Adrenal gland (tissue), 12 donors: Measurements from ENCODE around the gene SVOPL. TPM values are rescaled to one million over a fixed set of nuclear protein-coding genes. Genes with fewer than 3 reads are reported as not detected.

ENCODE experiments used
- DNase-seq, 7 donors: peaks; one replicate each; pipeline ENCODE4 v3.0.0-alpha.2; 2019 to 2020
- H3K27ac ChIP-seq, 5 donors: fragments of 200-600 bp; sonication (generic) in 4 of 5; 1 replicate in 3 of 5; 2 replicates in 2 of 5; pipeline versions ENCODE4 v1.5.1 to v1.8.0; 2016 to 2020; ENCODE audit warnings: mild to moderate bottlenecking in 1 of 5
- H3K27me3 ChIP-seq: fragments of 200-600 bp; 2 replicates; pipeline ENCODE4 v1.8.0; 2021
- H3K36me3 ChIP-seq, 2 donors: fragments of 200-600 bp; replicated peaks in 1 of 2; 1 replicate in 1 of 2; 2 replicates in 1 of 2; pipeline versions ENCODE4 v1.5.1 to v1.8.0; 2018 to 2022
- H3K4me1 ChIP-seq, 2 donors: fragments of 200-600 bp; replicated peaks in 1 of 2; 1 replicate in 1 of 2; 2 replicates in 1 of 2; pipeline versions ENCODE4 v1.5.1 to v1.8.0; 2018 to 2021
- H3K4me3 ChIP-seq, 4 donors: fragments of 200-600 bp; sonication (generic) in 3 of 4; one replicate each; pipeline ENCODE4 v1.5.1; 2016 to 2018
- H3K9me3 ChIP-seq, 3 donors: fragments of 200-600 bp; sonication (generic) in 1 of 3; replicated peaks in 1 of 3; 1 replicate in 2 of 3; 2 replicates in 1 of 3; pipeline versions ENCODE4 v1.5.1 to v1.8.0; 2016 to 2021
- CTCF ChIP-seq, 6 experiments: fragments of 450-650 bp in 4 of 6; fragments of 200-600 bp in 2 of 6; sonication (generic) in 1 of 6; IDR thresholded peaks; 1 replicate in 5 of 6; 2 replicates in 1 of 6; pipeline versions ENCODE4 v1.5.1 to v1.8.0; 2016 to 2021; ENCODE audit warnings: antibody characterized with exemption in 6 of 6, mild to moderate bottlenecking in 2 of 6, moderate library complexity in 1 of 6
- POLR2A ChIP-seq, 2 donors: fragments of 450-650 bp; IDR thresholded peaks; one replicate each; pipeline ENCODE4 v1.6.1; 2017; ENCODE audit warnings: antibody characterized with exemption in 2 of 2, mild to moderate bottlenecking in 2 of 2, moderate library complexity in 1 of 2
- WGBS, 4 donors: extraction: QIAGEN DNeasy Blood & Tissue Kit in 2 of 4; methylation state at CpG; one replicate each; pipeline versions ENCODE4 v1.1.5 to v1.1.7; 2013 to 2017; 5-methylcytosine and 5-hydroxymethylcytosine counted together
- intact Hi-C, 2 donors: fragments of 100-400 bp; cut with DNase I; formaldehyde crosslinking; loops; one replicate each; pipeline versions ENCODE4 v1.14.1 to v1.15.0; 2022 to 2023
- polyA plus RNA-seq, 3 donors: library from polyadenylated mRNA; stranded (reverse); fragments of 200-250 nt in 2 of 3; fragments of 350-450 nt in 1 of 3; fragmentation: Illumina TruSeq in 1 of 3; extraction: RNeasy Lipid Tissue Mini Kit (QIAGEN cat#74804) in 1 of 3; gene quantifications; one replicate each; pipeline ENCODE4 v1.2.3, GENCODE V29; 2013 to 2014
- total RNA-seq, 9 donors: library from RNA; depleted of rRNA in 4 of 9; stranded (reverse); fragments of >200 nt in 4 of 9; fragments of 120-200 nt in 1 of 9; fragmentation: NEBNext Ultra II Directional in 1 of 9; extraction: Animal tissue kit (Norgen Biotek cat#: 25700) in 1 of 9; gene quantifications; one replicate each; pipeline versions ENCODE4 v1.1.0 to v1.2.4, GENCODE V29; 2013 to 2023
- donor health status: healthy with polysubstance abuse.
- donor health status: Bipolar disorder and iron deficiency.
- donor health status: DM: yes; HTN: yes; CAD: no.
- donor health status: DM: no; HTN: no; CAD: no.
- donor health status: DM: no; HTN: no; CAD: no.
- donor health status: DM: yes; HTN: yes; CAD: no.

SVOPL gene
- total and polyA plus RNA-seq, 12 donors, result 0.54 to 4.8 (median 1.5) TPM

- Histone ChIP-seq H3K27me3 (no peaks in the 10 kb centered on the region), H3K4me3 (no peak overlapping the region), H3K4me1 (peaks cover 0 to 8% of the 10 kb centered on the region in 2 donors), H3K27ac (no peak overlapping the region), H3K9me3 (no peaks in the 10 kb centered on the region), H3K36me3 (no peaks in the 10 kb centered on the region)
- intact Hi-C loops, result no loop called here
- no peak for DNase-seq
- TF ChIP-seq CTCF (IDR thresholded peaks at IDR 0.05), result no peak
- TF ChIP-seq POLR2A (IDR thresholded peaks at IDR 0.05), result no peak
- 87 to 89% (median 88%) methylated on average over 6 of the region's 6 CpGs for WGBS, 4 donors
Observed at GRCh38 chr7:138748666-138749065, 47.5 kb upstream of the SVOPL start.

- no peak for DNase-seq
- intact Hi-C loops, result no loop called here
- no peak overlapping the region for H3K4me3 ChIP-seq
- TF ChIP-seq CTCF (IDR thresholded peaks at IDR 0.05), result no peak
- TF ChIP-seq POLR2A (IDR thresholded peaks at IDR 0.05), result no peak
- H3K27me3 ChIP-seq, result no peaks in the 10 kb centered on the region
- 91 to 94% (median 93%) methylated on average over 4 of the region's 4 CpGs for WGBS, 4 donors
- no peaks in the 10 kb centered on the region for H3K4me1 ChIP-seq
- H3K27ac ChIP-seq, result no peak overlapping the region
- no peaks in the 10 kb centered on the region for H3K9me3 ChIP-seq
- no peaks in the 10 kb centered on the region for H3K36me3 ChIP-seq
Observed at GRCh38 chr7:138746073-138746472, 44.9 kb upstream of the SVOPL start.

GRCh38 chr7:138745189-138745588 is 44.0 kb upstream of the SVOPL start:
- intact Hi-C loops, result no loop called here
- Histone ChIP-seq H3K36me3 (no peaks in the 10 kb centered on the region), H3K4me3 (no peak overlapping the region), H3K27ac (no peak overlapping the region), H3K4me1 (no peaks in the 10 kb centered on the region), H3K27me3 (no peaks in the 10 kb centered on the region), H3K9me3 (no peaks in the 10 kb centered on the region)
- no peak for DNase-seq
- TF ChIP-seq POLR2A (IDR thresholded peaks at IDR 0.05) (no peak), CTCF (IDR thresholded peaks at IDR 0.05) (no peak)
- WGBS, 4 donors, result 90 to 95% (median 91%) methylated on average over 7 of the region's 7 CpGs

- Histone ChIP-seq H3K4me3 (no peak overlapping the region), H3K4me1 (no peaks in the 10 kb centered on the region), H3K9me3 (no peaks in the 10 kb centered on the region), H3K27ac (no peak overlapping the region), H3K36me3 (no peaks in the 10 kb centered on the region), H3K27me3 (no peaks in the 10 kb centered on the region)
- WGBS, 4 donors, result 89 to 96% (median 91%) methylated on average over 5 of the region's 5 CpGs
- intact Hi-C loops, result no loop called here
- DNase-seq, result no peak
- no peak for TF ChIP-seq CTCF (IDR thresholded peaks at IDR 0.05)
- no peak for TF ChIP-seq POLR2A (IDR thresholded peaks at IDR 0.05)
Observed at GRCh38 chr7:138741453-138741735, 40.2 kb upstream of the SVOPL start.
